Stimulated activated CD4-positive, alpha-beta T cell treated with anti-CD3 and anti-CD28 coated beads, Interleukin-12 subunit alpha, Interleukin-12 subunit beta, amount 100 ng/mL, for 4 hours (primary cell): Measurements from ENCODE around the gene GJC1.

Experiments
- DNase-seq: peaks from one replicate; pipeline ENCODE4 v3.0.0-alpha.2; 2020

Gene GJC1

DNA sequence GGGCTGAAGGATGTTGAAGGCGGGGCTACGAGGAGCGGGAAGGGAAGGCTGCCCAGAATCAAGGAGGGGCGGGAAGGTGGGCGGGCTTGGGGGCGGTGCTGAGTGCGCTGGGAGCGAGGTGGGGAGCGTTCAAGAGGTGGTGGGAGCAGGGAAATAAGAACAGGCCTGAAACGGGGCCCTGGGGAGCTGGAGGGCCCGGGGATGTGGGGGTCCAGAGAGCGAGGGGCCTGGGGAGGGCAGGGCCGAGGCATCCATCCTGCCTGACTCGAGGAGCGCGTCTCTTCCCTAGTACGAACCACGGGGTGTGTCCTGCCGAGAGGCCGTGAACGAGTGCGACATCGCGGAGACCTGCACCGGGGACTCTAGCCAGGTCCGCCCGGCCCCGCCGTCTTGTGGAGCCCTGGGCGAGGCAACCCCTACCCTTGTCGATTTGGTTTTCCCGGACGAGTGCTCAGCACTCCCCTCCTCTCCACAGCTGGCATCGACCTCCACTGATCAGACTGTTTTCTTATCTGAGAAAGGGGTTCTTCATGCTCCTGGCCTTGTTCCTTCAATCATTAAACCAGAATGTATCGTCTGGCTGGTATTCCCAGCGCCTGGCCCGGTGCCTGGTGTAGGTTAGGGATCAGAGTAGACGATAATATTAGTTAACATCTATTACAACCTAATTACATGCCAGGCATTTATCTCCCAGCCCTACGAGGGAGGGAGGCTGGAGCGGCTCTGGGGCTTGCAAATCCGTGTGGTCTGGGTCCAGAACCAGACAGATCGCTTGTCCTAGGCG is 54.1 kb downstream of the GJC1 start:
- no peak for DNase-seq

DNA sequence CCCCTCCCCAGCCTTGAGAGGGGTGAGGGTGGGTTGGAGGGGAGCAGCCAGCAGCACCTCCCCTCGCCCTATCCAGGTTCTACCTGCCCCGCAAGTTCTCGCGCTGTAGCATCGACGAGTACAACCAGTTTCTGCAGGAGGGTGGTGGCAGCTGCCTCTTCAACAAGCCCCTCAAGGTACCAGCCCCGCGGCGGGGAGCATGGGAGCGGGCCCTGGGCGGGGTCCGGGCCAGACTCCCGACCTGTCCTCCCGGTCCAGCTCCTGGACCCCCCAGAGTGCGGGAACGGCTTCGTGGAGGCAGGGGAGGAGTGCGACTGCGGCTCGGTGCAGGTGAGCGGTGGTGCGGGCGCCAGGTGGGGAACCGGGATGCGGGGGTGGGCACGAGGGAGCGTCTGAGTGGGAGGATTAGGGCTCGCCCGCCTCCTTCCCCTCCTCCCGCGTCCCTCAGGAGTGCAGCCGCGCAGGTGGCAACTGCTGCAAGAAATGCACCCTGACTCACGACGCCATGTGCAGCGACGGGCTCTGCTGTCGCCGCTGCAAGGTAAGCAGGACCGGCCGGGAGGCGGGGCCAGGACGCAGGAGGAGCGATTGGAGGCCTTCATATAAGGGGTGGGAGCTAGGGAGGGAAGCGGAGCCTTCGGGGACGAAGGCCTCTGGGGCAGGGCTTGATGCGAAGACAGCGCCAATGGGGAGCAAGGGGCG is 54.8 kb downstream of the GJC1 start:
- peak; percentile 97 for DNase-seq

DNA sequence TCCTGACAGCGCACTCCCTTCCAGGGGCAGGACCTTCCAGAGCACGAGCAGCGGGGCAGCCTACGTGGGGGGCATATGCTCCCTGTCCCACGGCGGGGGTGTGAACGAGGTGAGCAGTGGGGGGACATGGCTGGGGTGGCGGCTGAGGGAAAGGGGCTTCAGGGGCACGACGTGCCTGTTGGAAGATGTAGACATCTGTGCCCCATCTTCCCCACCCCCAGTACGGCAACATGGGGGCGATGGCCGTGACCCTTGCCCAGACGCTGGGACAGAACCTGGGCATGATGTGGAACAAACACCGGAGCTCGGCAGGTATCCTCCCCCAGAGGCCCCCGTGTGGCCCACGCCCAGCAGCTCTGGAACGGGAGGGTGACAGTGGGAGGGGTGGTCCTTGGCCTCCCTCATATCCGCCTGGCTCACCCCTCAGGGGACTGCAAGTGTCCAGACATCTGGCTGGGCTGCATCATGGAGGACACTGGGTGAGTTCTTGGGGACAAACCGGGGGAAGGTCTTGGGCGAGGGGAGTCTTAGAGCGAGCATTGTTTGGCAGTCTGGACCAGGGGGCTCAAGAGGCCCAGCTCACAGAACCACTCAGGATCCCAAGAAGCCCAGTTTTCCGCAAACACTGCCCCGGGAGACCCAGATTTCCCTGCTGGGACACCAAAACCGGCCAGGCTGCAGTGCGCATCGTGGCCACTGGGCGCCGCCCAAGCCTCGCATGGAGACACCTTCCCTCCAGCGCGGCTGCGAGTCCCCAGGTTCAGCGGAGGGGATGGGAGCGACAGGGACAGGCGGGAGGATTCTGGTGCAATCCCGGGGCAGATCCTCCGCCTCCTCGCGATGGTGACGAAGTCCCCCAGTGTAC is 55.6 kb downstream of the GJC1 start:
- peak; percentile 92 for DNase-seq

DNA sequence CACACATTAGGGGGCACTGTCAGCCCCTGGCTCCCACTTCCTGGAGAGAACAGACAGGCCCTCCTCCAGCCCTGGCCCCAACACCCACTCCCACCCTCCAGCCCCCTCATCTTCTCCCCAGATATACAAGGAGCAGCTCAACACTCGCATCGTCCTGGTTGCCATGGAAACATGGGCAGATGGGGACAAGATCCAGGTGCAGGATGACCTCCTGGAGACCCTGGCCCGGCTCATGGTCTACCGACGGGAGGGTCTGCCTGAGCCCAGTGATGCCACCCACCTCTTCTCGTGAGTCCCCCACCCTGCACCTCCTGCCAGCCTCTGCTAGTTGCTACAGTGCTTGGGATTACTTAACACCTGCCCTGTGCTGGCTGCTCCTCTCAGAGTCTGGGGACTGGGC is 56.9 kb downstream of the GJC1 start:
- no peak for DNase-seq

DNA sequence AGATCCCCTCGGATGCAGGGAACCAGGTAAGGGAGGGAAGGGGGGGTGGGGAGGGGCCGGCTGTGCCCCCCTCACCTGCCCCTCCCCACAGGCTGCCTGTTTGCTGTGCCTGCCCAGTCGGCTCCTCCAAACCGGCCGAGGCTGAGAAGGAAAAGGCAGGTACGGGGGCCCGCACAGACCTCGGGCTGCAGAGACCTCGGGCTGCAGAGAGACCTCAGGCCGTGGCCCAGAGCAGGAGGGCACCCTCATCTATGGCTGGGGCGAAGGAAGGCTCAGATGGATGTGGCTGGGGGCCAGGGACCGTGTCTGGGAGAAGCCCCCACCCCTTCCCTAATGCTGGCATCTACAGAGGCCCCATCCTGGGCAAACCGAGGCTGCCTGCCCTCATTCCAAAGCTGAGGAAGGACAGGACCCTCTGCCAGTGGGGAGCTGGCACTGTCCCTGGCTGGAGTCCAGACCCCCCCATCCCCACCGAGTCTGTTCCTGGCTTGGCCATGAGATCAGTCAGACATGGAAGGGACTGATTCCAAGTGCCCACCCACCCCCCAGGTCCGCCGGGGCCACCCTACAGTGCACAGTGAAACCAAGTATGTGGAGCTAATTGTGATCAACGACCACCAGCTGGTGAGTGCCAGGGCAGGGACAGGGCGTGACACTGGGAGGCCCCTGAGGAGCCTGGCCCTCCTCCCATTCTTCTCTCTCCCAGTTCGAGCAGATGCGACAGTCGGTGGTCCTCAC is 57.6 kb downstream of the GJC1 start:
- no peak for DNase-seq

DNA sequence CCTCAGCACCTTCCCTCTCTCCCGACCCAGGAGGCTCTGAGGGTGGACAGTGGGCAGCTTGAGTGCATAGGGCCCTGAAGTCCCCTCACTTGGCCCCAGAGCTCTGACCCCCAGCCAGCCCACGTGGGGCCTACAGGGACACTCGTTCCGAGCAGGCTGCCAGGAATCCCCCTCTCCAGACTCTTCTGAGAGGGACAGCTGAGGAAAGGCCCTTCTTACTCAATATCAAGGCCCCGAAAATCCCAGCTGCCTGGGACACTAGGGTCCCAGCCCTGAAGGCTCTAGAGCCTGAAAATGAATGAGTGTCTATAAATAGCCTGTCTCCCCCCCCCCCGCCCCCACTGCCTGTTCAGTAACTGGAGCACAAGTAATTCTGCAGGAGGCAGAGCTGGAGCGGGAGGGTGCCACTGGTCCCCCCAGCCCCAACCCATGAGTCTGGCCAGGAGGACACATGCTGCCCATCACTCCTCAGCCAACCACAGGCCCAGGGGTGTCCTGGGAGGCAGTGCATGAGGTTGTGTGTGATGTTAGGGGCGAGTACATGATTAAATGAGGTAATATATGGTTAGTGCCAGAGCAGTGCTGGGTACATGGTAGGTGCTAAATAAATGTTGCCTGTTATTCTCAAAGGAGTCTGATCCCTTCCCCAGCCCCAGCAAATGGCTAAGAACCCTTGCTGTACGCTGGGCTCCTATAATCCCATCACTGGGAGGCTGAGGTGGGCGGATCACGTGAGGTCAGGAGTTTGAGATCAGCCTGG is 59.7 kb downstream of the GJC1 start:
- DNase-seq, result no peak

DNA sequence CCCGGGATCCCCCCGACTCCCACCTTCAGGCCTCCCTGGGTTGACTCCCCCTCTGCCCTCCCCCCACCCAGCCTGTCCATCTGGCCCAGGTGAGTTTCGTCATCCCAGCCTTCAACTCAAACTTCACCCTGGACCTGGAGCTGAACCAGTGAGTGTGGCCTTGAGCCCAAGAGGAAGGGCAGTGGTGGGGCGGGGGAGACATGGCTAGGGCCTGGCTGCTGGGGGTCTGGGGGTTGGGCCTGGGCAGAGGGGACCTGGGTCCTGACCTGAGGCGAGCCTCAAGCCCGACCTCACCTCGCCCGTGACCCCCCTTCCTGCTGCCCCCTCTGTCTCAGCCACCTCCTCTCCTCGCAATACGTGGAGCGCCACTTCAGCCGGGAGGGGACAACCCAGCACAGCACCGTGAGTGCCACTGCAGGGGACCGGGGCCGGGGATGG is 60.4 kb downstream of the GJC1 start:
- no peak for DNase-seq

DNA sequence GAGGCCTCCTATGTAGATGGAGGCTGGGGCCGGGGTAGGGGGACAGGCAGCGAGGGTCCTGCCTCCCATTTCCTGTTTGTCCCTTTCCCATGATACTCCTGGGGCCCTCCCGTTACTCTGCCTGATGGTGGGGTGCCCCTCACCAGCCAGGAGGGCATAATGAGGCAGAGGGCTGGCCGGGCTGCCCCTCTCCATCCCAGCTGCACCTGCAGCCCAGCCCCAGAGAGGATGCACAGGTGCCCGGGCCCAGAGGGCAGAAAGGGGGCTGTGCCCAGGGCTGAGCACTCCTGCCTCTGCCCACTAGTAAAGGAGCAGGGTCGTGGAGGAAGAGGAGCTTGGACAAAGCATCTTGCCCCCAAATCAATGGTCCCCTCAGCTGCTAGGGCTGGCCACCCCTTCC is 60.9 kb downstream of the GJC1 start:
- no peak for DNase-seq

DNA sequence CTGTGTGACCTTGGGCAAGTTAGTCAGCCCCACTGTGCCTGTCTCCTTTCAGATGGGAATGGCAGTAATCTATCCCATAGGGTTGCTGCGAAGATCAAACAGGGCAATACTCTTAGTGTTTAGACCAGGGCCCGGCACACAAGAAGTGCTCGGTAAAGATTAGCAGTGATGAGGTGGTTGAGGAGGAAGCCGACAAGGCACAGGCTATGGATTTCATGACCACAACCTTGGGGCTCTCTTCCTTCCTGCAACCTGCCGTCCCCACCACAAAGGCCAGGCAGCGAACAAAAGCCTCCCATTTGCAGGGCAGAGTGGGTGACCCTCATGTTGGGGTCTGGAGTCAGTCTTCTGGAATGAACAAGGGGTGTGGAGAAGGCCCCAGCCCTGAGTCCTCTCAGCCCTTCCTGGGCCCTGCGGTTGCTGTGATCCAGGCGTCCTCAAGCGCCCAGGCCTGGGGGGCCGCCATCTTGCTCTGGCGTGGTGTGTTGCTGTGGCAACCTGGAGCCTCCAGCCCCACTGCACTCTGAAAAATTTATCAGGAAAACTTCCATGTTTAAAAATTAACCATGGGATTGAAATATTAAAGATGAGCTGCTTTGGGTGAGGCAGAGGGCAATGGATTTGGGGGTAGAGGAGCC is 61.5 kb downstream of the GJC1 start:
- DNase-seq, result no peak

DNA sequence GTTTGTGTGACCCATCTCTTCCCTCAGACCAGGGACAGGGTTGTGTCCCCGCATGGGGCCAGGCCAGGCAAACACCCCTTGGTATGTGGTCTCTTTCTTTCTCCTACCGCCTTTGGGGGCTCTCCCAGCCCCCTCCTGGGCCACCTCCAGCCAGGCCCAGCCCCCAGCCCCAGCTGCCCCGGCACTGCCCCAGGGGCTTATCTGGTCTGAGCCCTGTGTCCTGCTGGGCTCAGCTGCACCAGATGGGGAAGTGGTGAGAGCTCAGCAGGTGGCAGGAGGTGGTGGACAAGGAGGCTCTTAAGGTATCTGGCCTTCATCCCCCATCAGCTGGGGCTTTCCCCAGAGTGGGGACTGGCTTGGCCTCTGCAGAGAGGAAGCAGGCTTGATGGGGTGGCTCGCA is 62.6 kb downstream of the GJC1 start:
- no peak for DNase-seq

DNA sequence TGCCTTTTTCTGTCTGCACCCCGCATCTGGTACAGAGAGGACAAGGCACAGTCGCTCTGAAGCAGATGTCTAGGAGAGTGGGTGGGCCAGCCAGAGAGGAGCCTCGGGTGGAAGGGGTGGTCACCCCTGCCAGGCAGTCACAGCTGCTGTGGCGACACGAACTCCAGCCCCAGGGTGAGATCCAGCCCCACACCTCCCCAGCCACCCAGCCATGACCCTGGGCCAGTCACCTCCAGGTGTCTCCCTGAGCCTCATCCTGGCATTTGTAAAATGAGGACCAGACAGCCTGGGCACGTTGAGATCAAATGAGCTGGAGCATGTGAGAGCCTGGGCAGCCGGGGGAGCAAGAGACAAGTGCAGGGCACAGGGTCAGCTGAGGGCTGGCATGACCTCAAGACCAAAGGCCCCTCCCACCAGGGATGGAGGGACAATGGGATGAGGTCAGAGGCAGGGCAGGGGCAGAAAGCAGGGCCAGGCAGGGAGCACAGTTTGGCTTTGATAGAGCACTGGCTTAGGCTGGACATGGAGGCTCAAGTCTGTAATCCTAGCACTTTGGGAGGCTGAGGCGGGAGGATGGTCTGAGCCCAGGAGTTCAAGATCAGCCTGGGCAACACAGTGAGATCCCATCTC is 63.6 kb downstream of the GJC1 start:
- no peak for DNase-seq

DNA sequence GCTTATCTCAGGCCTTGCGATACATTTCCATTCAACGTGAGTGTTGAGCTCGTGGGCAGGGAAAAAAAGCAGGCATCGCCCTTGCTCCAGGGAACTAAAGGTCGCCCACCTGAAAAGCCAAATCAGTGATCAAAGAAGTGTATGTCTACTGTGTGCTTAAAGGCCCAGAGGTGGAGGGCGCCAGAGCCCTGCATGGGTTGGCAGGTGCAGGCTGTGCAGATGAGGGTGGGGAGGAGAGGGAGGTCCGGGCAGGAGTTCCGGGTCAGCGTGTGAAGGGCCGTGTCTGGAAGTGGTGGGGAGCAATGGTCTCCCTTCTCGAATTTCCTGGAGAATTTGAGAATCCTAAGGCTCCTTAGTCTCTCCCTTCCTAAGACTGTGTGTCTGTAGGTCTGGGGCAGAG is 64.1 kb downstream of the GJC1 start:
- no peak for DNase-seq

DNA sequence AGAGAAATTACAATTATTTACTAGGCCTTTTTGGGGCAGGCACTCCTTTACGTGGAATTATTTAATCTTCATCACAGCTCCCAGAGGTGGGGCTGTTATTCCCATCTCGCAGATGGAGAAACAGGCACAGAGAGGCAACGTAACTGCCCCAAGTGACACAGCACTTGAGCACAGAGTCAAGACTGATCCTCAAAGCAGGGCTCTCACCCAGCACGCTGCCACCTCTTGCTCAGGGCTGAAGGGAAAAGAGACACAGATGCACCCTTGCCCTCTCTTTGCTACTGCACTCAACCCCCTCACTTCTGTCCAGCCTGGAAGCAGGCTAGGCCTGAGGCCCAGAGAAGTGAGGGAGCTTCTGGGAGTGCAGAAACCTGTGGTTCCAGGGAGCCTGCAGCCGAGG is 66.9 kb downstream of the GJC1 start:
- no peak for DNase-seq

DNA sequence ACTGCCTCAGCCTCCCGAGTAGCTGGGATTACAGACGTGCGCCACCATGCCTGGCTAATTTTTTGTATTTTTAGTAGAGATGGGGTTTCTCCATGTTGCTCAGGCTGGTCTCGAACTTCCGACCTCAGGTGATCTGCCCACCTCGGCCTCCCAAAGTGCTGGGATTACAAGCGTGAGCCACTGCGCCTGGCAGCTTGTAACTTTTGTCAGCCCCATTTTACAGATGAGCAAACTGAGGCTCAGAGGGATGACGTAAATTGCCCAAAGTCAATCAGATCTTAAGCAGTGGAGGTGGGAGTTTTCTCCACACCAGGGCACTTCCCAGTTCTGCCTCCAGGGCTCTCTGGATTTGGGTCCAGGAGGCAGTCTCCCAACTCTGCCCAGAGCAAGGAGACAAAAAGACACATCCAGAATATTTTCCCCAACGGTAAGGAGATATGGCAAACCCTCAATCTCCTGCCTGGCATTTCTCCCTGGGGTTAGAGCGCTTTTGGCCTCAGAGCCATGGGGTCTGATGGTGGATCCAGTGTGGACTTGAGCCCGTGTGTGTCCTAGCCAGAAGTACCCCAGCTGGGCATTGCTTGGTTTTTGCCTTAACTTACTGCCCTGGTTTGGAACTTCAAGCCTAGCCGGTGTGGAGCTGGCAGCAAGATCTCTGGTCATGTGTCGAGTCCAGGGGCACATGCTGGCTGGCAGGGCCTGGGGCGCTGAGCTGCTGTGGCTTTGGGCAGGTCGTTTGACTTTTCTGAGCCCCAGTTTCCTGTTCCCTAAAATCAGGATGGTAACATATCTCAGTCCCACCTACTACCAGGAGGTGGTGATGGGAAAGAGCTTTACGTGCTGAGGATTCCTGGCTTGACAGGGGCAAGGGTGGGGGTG is 67.9 kb downstream of the GJC1 start:
- no peak for DNase-seq

DNA sequence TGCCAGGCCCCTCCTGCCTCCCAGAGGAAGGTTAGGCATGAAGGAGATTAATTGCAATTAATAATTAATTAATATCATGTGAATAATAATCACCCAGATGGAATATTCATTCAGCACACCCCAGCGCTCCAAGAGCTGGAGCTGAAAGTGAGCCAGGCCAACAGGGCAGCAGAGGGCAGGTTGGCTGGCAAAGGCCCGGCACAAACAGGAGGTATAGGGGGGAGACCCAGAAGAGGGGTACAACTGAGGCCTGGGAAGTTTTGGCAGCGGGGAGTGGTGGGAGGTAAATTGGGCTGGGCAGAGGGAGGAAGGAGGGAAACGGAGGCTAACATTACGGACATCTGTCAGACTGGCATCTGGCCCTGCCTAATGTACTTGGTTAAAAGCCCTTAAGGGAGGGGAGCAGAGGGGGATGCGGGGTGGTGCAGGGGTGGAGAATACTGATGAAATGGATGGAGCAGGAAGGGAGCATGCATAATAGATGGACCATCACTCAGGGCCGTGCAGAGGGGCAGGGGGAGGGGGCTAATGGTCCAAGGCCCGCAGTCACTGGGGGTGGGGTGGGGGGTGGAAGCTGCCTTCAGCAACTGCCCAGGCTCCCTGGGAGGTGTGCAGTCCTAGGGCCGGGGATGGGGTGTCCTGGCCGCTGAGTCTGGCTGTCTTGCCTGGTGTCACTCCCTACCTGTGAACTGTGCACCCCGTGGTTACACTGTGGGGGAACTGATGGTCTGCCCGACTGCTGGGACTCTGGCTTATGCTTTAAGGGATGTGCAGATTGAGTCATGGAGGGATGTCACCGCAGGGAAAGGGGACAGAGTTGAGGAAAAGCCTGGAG is 69.4 kb downstream of the GJC1 start:
- DNase-seq, result no peak

DNA sequence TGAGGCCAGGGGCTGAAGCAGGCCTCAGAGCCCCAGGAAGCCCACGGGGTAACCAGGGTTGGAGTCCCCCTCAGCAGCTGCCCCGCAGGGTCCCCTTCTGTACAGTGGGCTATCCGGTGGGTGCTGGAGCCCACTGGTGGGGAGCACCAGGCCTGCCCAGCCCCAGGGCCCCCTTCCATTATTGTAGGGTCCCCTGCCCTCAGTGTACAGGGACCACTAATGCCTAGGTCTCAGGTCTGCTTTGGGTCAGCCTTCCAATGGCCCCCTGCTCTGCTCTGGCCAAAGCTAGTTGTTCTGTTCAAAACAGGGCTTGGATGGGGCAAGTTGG is 70.2 kb downstream of the GJC1 start:
- no peak for DNase-seq

DNA sequence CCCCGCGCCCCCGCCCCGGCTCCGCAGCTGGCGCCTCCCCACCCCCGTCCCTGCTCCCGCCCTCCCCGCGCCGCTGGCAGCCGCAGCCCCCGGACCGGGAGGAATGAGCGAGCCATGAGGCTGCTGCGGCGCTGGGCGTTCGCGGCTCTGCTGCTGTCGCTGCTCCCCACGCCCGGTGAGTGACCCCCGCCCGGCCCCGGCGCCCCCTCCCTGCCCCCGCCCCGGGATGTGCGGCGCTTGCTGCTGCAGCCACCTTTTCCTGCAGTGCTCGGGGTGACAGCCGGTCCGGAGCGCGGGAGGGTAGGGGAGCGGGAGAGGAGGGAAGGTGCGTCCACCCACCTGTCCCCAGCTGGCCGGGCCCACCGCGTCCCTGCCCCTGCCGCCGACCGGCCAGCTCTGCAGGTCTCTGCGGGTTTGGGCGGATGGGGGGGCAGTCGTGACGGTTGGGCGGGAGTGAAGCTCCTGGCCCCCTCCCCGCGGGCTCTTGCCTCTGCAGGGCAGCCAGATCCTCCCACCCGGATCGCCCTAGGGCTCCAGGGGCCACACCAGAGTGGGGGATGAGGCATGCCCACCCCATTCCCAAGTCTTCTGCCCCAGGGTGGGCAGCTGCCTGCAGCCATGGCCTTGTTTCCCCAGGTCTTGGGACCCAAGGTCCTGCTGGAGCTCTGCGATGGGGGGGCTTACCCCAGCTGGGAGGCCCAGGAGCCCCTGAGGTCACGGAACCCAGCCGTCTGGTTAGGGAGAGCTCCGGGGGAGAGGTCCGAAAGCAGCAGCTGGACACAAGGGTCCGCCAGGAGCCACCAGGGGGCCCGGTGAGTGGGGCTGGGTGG is 70.8 kb downstream of the GJC1 start:
- no peak for DNase-seq

DNA sequence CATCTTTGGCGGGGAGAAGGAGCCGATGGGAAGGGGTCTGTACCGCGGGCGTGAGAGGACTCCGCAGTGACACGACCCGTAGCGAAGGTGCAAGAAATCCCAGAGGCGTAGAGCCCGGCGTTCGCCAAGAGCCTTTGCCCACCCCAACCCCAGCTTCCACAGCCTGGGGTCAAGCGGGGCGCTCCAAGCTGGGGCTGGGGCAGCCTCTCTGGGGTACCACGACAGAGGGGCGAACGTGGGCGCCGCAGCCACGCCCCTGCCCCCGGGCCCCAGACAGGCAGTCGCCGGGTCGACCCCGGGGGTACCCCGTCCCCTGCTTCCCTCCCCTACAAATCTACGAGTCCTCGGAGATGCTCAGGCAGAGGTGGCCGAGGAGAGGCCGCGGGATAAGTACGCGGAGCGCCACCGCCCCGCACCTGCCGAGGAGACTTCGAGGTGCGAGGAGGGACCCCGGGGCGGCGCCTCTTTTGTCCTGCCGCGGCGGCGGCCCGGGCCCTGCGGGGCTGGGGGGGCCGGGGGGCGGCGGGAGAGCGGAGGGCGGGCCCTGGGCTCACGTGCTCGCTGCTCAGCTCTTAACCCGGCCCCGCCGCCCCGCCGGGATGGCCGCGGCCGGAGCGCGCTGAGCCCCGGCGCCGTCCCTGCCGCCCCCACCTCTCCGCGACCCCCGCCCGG is 71.5 kb downstream of the GJC1 start, which contains the start of gene ADAM11:
Gene ADAM11, plus strand, starts transcription at position 575 of the 672 bp plus-strand sequence. CDS start 212 bp downstream, outside the sequence.
- no peak for DNase-seq
